ENCODE data around the gene NEK6. TPM values are rescaled to one million over a fixed set of nuclear protein-coding genes. Genes with fewer than 3 reads are reported as not detected.
"Not testable (repeated sequence)": the region's sequence is repeated elsewhere in the genome, so short reads cannot be mapped to it uniquely, and the experiment has no call there.

Gene NEK6
- total and polyA plus RNA-seq, 3 experiments from 2014 or later, result 9.5 to 66.0 (median 63.0) TPM

DNA sequence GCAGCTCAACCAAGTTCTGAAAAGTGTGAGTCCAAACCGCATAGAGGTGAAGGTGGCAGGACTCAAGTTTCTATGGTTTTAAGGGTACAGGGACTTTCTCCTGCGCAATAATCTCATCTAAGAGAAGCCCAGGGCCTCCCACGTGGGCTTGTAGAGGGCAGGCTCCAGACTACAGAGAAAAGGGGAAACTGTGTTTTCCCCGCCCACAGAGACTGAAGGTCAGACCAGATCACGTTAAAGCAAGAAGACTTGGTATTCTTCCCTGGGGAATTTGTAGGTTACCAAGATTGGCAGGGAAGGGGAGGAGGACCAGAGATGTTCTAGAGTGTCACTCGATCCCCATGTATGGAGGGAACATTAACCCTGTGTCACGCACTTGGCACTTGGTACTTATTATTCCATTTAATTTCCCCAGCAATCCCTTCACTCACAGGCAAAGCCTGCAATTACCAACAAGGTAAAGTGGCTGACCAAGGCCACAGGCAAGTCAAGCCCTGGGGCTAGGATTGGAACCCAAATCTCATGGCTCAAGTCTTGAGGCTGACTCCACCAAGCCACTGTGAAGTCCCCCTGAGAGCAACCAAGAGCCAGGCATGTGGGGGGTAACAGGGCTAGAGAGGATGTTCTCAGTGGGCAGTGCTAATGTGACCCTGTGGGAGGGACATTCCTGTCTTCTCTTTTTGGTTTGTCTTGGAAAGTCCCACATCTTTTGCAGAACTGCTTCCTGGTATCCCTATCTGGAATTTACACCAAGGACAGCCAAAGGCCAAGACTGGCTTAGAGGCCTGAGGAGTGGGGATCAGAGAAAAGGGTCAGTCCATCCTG is 18.3 kb upstream of the NEK6 start:
- no peaks in the 10 kb centered on the region for H3K27me3 ChIP-seq (ENCODE audit: insufficient read depth, low read length, poor library complexity, severe bottlenecking)
- no peak for DNase-seq
- Mint-ChIP-seq H3K4me1 (peaks cover 35 to 50% (median 37%) of the 10 kb centered on the region in 3 donors), H3K4me3 (peak overlapping the region in 5 of 7 donors; percentile 19 to 75 (median 70)), H3K9me3 (peaks cover 0 to 3% (median 3%) of the 10 kb centered on the region in 5 donors), H3K27ac (peak overlapping the region; percentile 7 to 95 (median 82)), H3K36me3 (no peaks in the 10 kb centered on the region), H3K27me3 (no peaks in the 10 kb centered on the region)
- H3K9me3 ChIP-seq (ENCODE audit: low read length), result no peaks in the 10 kb centered on the region
- POLR2A ChIA-PET, result no interaction called here
- H3K27ac ChIP-seq (ENCODE audit: low read depth, low read length), result no peak overlapping the region
- H3K4me3 ChIP-seq (ENCODE audit: low read length), result no peak overlapping the region
- CTCF ChIA-PET, result no interaction called here
- H3K4me1 ChIP-seq (ENCODE audit: insufficient read depth, low read length), result peaks cover 23% of the 10 kb centered on the region
- H3K36me3 ChIP-seq (ENCODE audit: insufficient read depth, low read length), result no peaks in the 10 kb centered on the region

DNA sequence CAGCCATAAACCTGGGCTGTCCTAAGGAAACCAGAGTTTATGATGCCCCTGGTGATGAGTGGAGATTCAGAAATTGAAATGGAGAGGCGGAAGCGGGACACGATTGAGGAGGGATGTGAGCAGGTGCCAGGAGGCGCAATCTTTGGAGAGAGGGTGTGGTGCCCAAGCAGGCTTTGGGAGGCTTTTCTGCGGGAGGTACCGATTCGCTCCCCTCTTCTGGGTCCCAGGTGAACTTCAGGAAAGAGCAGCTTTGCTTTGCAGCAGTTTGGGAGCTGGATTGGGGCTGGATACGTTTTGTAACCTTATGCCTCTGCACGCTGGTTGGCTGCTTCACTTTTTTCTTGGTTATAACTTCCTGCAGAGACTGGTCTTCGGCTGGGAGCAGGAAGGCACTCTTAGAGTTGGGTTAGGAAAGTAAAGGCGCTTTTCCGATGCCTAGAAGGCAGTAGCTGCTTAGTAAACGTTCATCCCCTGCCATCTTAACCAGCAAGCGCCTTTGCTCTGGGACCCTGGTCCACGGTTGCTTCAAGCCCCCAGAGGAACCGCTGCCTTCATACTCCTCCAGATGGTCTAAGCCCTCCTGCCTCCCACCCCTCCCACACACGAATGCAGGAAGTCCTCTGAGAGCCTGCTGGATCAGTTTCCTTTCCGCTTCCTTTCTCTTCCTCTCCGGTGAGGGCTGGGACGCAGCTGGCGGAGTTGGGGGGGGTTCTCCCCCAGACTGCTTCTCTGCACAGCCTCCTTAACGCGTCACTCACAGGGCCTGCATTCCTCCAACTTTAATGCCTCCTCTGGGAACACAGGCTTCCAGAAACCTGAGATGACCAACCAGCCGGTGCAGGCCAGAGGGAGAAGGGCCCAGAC is 15.2 kb upstream of the NEK6 start:
- no peaks in the 10 kb centered on the region for H3K36me3 Mint-ChIP-seq
- Histone ChIP-seq H3K4me1 (ENCODE audit: insufficient read depth, low read length) (peaks cover 23% of the 10 kb centered on the region), H3K27me3 (ENCODE audit: insufficient read depth, low read length, poor library complexity, severe bottlenecking) (no peaks in the 10 kb centered on the region), H3K36me3 (ENCODE audit: insufficient read depth, low read length) (no peaks in the 10 kb centered on the region), H3K27ac (ENCODE audit: low read depth, low read length) (no peak overlapping the region), H3K9me3 (ENCODE audit: low read length) (no peaks in the 10 kb centered on the region), H3K4me3 (ENCODE audit: low read length) (no peak overlapping the region)
- no peaks in the 10 kb centered on the region for H3K27me3 Mint-ChIP-seq
- H3K27ac Mint-ChIP-seq, result peak overlapping the region in 3 of 8 donors; percentile 38 to 74 (median 42)
- CTCF ChIA-PET, result no interaction called here
- no peak for DNase-seq
- H3K4me1 Mint-ChIP-seq, result peaks cover 27 to 42% (median 30%) of the 10 kb centered on the region in 3 donors
- H3K9me3 Mint-ChIP-seq, result no peaks in the 10 kb centered on the region
- POLR2A ChIA-PET, result no interaction called here
- H3K4me3 Mint-ChIP-seq, result peak overlapping the region in 1 of 7 donors; percentile 44

DNA sequence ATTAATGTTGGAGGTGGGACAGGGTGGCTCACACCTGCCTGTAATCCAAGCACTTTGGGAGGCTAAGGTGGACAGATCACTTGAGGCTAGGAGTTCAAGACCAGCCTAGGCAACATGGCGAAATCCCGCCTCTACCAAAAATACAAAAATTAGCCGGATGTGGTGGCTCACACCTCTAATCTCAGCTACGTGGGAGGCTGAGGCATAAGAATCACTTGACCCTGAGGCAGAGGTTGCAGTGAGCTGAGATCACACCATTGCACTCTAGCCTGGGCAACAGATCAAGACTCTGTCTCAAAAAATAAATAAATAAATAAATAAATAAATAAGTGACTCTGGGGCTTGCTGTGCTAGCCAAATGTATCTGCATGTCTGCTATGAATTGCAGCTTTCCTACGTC is 10.4 kb upstream of the NEK6 start:
- H3K4me3 Mint-ChIP-seq; CTCF ChIA-PET; POLR2A ChIA-PET; H3K27ac Mint-ChIP-seq; H3K4me1 ChIP-seq (ENCODE audit: insufficient read depth, low read length); DNase-seq; H3K27ac ChIP-seq (ENCODE audit: low read depth, low read length); H3K36me3 Mint-ChIP-seq; H3K27me3 Mint-ChIP-seq; H3K9me3 Mint-ChIP-seq; H3K9me3 ChIP-seq (ENCODE audit: low read length); H3K27me3 ChIP-seq (ENCODE audit: insufficient read depth, low read length, poor library complexity, severe bottlenecking); H3K4me3 ChIP-seq (ENCODE audit: low read length); H3K36me3 ChIP-seq (ENCODE audit: insufficient read depth, low read length): not testable (repeated sequence)
- H3K4me1 Mint-ChIP-seq, result peaks cover 4 to 11% (median 6%) of the 10 kb centered on the region in 3 donors

DNA sequence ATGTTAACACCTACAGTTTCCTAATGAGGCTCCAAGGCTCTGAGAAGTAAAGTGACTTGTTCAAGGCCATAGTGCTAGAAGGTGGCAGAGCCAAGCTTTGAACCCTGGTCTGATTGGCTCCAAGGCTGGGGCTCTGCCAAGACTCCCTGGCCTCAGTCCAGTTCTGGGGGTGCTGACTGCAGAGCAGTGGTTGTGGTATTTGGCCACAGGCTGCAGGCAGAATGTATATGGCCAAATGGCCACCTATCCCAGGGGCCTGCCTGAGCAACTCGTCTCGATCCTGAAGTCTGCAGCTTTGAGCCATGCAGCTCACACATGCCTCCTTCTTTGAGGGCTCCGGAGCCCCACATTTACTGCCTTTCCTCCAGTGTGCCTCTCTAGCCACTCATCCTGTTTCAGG is 9.7 kb upstream of the NEK6 start:
- Histone ChIP-seq H3K27me3 (ENCODE audit: insufficient read depth, low read length, poor library complexity, severe bottlenecking) (no peaks in the 10 kb centered on the region), H3K4me3 (ENCODE audit: low read length) (no peak overlapping the region), H3K4me1 (ENCODE audit: insufficient read depth, low read length) (no peaks in the 10 kb centered on the region), H3K36me3 (ENCODE audit: insufficient read depth, low read length) (no peaks in the 10 kb centered on the region), H3K27ac (ENCODE audit: low read depth, low read length) (no peak overlapping the region), H3K9me3 (ENCODE audit: low read length) (no peaks in the 10 kb centered on the region)
- no peak for DNase-seq
- CTCF ChIA-PET, result interaction anchor here (1.9 kb wide), 1 partner anchor 121 kb away, joined by 5 read pairs; no protein-coding TSS in a partner anchor
- Mint-ChIP-seq H3K9me3 (no peaks in the 10 kb centered on the region), H3K27me3 (no peaks in the 10 kb centered on the region), H3K36me3 (no peaks in the 10 kb centered on the region), H3K4me1 (peaks cover 4 to 9% (median 6%) of the 10 kb centered on the region in 3 donors), H3K4me3 (no peak overlapping the region), H3K27ac (no peak overlapping the region)
- POLR2A ChIA-PET, result interaction anchor here (0.6 kb wide), 1 partner anchor 162 kb away, joined by 3 read pairs; no protein-coding TSS in a partner anchor

DNA sequence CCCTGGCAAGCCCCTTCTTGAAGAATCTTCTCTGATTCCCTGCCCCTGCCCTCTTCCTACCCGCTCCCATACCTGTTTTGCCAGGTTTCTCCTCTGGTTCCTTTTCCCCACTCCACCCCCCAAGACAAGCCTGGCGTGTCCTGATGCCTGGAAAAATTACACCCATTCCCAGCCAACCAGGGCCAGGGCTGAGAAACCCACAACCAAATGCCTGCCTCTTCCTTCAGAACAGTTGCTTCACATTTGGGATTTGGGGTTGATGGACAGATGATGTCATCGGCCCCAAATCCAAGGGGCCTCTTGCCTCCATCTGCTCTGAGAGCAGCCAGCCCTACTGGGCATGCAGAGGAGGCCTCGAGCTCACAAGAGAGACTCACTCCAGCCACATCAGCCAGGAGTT is 8.8 kb upstream of the NEK6 start:
- no peaks in the 10 kb centered on the region for H3K27me3 Mint-ChIP-seq
- Histone ChIP-seq H3K4me3 (ENCODE audit: low read length) (no peak overlapping the region), H3K4me1 (ENCODE audit: insufficient read depth, low read length) (no peaks in the 10 kb centered on the region), H3K27me3 (ENCODE audit: insufficient read depth, low read length, poor library complexity, severe bottlenecking) (no peaks in the 10 kb centered on the region), H3K36me3 (ENCODE audit: insufficient read depth, low read length) (no peaks in the 10 kb centered on the region), H3K9me3 (ENCODE audit: low read length) (no peaks in the 10 kb centered on the region), H3K27ac (ENCODE audit: low read depth, low read length) (no peak overlapping the region)
- no peaks in the 10 kb centered on the region for H3K36me3 Mint-ChIP-seq
- no peak for DNase-seq
- H3K9me3 Mint-ChIP-seq, result no peaks in the 10 kb centered on the region
- CTCF ChIA-PET, result interaction anchor here (1.9 kb wide), 1 partner anchor 122 kb away, joined by 5 read pairs; no protein-coding TSS in a partner anchor
- H3K4me3 Mint-ChIP-seq, result no peak overlapping the region
- POLR2A ChIA-PET, result no interaction called here
- H3K27ac Mint-ChIP-seq, result no peak overlapping the region
- peaks cover 6 to 11% (median 7%) of the 10 kb centered on the region in 3 donors for H3K4me1 Mint-ChIP-seq

DNA sequence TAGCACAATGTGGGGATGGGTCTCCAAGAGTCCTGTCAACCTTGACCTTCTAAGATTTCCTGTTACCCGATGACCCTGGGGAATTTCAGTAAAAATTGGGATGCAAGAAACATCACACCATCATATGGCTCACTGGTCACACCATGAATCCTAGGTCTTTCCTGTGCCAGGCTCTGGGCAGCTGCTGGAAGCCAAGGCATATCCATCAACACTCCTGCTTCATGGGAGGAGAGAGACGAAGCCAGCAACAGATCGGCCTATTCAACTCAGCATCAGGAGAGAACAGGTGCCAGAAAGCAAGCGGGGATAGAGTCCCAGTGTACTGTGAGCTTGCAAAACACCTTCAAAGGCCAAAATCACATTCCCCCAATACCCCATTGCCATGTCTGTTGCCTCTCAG is 6.5 kb upstream of the NEK6 start:
- H3K27ac ChIP-seq (ENCODE audit: low read depth, low read length), result no peak overlapping the region
- Mint-ChIP-seq H3K9me3 (no peaks in the 10 kb centered on the region), H3K4me1 (peaks cover 15 to 19% (median 18%) of the 10 kb centered on the region in 3 donors)

DNA sequence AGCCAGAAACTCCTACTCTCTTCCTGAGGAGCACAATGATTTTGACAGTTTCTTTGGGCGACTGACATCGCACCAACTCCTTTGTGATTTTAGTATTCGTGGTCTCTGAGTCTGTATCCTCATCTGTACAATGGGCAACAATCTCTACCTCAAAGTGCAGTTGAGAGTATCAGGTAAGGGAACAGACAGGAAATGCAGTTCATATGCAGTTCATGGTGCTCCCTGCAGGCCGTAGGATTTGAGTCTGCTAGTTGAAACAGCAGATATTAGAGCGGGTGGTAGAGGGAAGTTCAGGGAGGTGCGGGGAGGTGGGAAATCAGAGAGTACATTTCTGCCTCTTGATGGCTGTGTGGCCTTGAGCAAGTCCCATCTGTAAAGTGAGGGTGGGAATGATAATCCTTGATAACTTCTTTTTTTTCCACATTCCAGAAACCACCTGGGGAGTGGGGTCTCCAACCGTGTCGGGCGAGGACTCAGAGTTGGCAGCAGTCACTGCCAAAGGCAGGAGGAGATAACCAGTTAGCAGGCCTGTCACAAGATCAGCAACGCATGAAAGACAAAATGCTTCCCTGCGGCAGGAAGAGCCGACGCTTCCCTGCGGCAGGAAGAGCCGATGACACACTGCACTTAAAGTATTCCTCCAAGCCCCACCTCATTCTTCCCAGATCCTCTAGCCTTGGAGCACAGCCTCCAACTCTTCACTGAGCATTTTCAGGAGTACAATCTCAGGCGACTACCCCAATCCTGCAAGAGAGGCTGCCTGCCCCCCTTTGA is 6.0 kb upstream of the NEK6 start:
- no peaks in the 10 kb centered on the region for H3K36me3 Mint-ChIP-seq
- H3K4me3 ChIP-seq (ENCODE audit: low read length), result no peak overlapping the region
- peak in 1 of 5 donors; percentile 18 for DNase-seq
- H3K27ac ChIP-seq (ENCODE audit: low read depth, low read length), result no peak overlapping the region
- no peak overlapping the region for H3K4me3 Mint-ChIP-seq
- CTCF ChIA-PET, result no interaction called here
- no peaks in the 10 kb centered on the region for H3K27me3 ChIP-seq (ENCODE audit: insufficient read depth, low read length, poor library complexity, severe bottlenecking)
- no peaks in the 10 kb centered on the region for H3K36me3 ChIP-seq (ENCODE audit: insufficient read depth, low read length)
- H3K27me3 Mint-ChIP-seq, result no peaks in the 10 kb centered on the region
- no peaks in the 10 kb centered on the region for H3K9me3 Mint-ChIP-seq
- H3K4me1 ChIP-seq (ENCODE audit: insufficient read depth, low read length), result no peaks in the 10 kb centered on the region
- POLR2A ChIA-PET, result no interaction called here
- peaks cover 15 to 25% (median 18%) of the 10 kb centered on the region in 3 donors for H3K4me1 Mint-ChIP-seq
- no peaks in the 10 kb centered on the region for H3K9me3 ChIP-seq (ENCODE audit: low read length)
- H3K27ac Mint-ChIP-seq, result peak overlapping the region in 2 of 8 donors; percentile 16

More for the DNA sequence above, 6.5 kb upstream of the NEK6 start:
- no peaks in the 10 kb centered on the region for H3K4me1 ChIP-seq (ENCODE audit: insufficient read depth, low read length)
- H3K4me3 Mint-ChIP-seq, result no peak overlapping the region
- peak overlapping the region in 1 of 8 donors; percentile 16 for H3K27ac Mint-ChIP-seq
- no peaks in the 10 kb centered on the region for H3K9me3 ChIP-seq (ENCODE audit: low read length)
- peak in 1 of 5 donors; percentile 6 for DNase-seq
- no peak overlapping the region for H3K4me3 ChIP-seq (ENCODE audit: low read length)
- CTCF ChIA-PET, result no interaction called here
- H3K27me3 ChIP-seq (ENCODE audit: insufficient read depth, low read length, poor library complexity, severe bottlenecking), result no peaks in the 10 kb centered on the region
- POLR2A ChIA-PET, result no interaction called here
- no peaks in the 10 kb centered on the region for H3K27me3 Mint-ChIP-seq
- H3K36me3 ChIP-seq (ENCODE audit: insufficient read depth, low read length), result no peaks in the 10 kb centered on the region
- H3K36me3 Mint-ChIP-seq, result no peaks in the 10 kb centered on the region
